Omental fat pad (tissue), 4 donors: Measurements from ENCODE around the gene DDX10. TPM values are rescaled to one million over a fixed set of nuclear protein-coding genes. Genes with fewer than 3 reads are reported as not detected.

ENCODE experiments used
- ATAC-seq: fragments of 150-250 bp; one replicate; pipeline ENCODE4 v1.9.1; 2016; ENCODE audit warnings: mild to moderate bottlenecking, moderate library complexity; ENCODE audit not compliant: low FRiP score
- DNase-seq: peaks from one replicate; pipeline ENCODE4 v3.0.0-alpha.2; 2019; ENCODE audit warnings: low spot score
- CTCF ChIP-seq, 3 donors: fragments of 450-650 bp; IDR thresholded peaks; one replicate each; pipeline ENCODE4 v1.5.1; 2016 to 2017; ENCODE audit warnings: antibody characterized with exemption in 3 of 3, mild to moderate bottlenecking in 3 of 3, moderate library complexity in 2 of 3
- total RNA-seq, 4 donors: library from RNA; depleted of rRNA; stranded (reverse); fragments of >200 nt; gene quantifications; one replicate each; pipeline ENCODE4 v1.1.0, GENCODE V29; 2016

Gene DDX10
- total RNA-seq, 4 donors from 2014 or later, result 20.2 to 60.6 (median 26.5) TPM

GRCh38 chr11:108624196-108624925, 40.5 kb upstream of the DDX10 start:
- TF ChIP-seq CTCF (IDR thresholded peaks at IDR 0.05), result no peak
- no peak for DNase-seq
- no peak for ATAC-seq

- no peak for DNase-seq
- no peak for ATAC-seq
- TF ChIP-seq CTCF (IDR thresholded peaks at IDR 0.05), result no peak
These were observed 36.5 kb upstream of the DDX10 start for GRCh38 chr11:108628326-108628725.

- DNase-seq (no peak), ATAC-seq (no peak)
- TF ChIP-seq CTCF (IDR thresholded peaks at IDR 0.05), result no peak
These were observed 36.1 kb upstream of the DDX10 start for GRCh38 chr11:108628812-108629211.

GRCh38 chr11:108629274-108629673, 35.6 kb upstream of the DDX10 start:
- ATAC-seq (no peak), DNase-seq (no peak)
- TF ChIP-seq CTCF (IDR thresholded peaks at IDR 0.05), result no peak

GRCh38 chr11:108632041-108632704, 32.7 kb upstream of the DDX10 start:
- TF ChIP-seq CTCF (IDR thresholded peaks at IDR 0.05), result no peak
- no peak for ATAC-seq
- no peak for DNase-seq

- no peak for DNase-seq
- no peak for ATAC-seq
- TF ChIP-seq CTCF (IDR thresholded peaks at IDR 0.05), result no peak
These were observed 29.8 kb upstream of the DDX10 start for GRCh38 chr11:108635106-108635505.

GRCh38 chr11:108636222-108636621, 28.6 kb upstream of the DDX10 start:
- DNase-seq (no peak), ATAC-seq (no peak)
- no peak for TF ChIP-seq CTCF (IDR thresholded peaks at IDR 0.05)
